Neutrophil (primary cell): ENCODE results near the gene PDE11A.

ENCODE experiments used
- H3K27ac ChIP-seq: fragments of 200-600 bp; sonication (generic); 2 replicates; pipeline ENCODE4 v1.5.1; 2016; ENCODE audit warnings: mild to moderate bottlenecking, moderate library complexity
- H3K27me3 ChIP-seq: fragments of 200-600 bp; sonication (generic); 2 replicates; pipeline ENCODE4 v1.6.0; 2016; ENCODE audit warnings: mild to moderate bottlenecking
- H3K36me3 ChIP-seq: fragments of 200-600 bp; sonication (generic); 2 replicates; pipeline ENCODE4 v1.5.1; 2017
- H3K4me1 ChIP-seq, 2 experiments: fragments of 200-600 bp in 1 of 2; sonication (generic) in 1 of 2; 1 replicate in 1 of 2; 2 replicates in 1 of 2; pipeline versions ENCODE4 v1.5.1 to v1.6.1; 2013 to 2016; ENCODE audit warnings: low read depth in 1 of 2, low read length in 1 of 2, mild to moderate bottlenecking in 1 of 2, moderate library complexity in 1 of 2; ENCODE audit not compliant: control insufficient read depth in 1 of 2, insufficient read depth in 1 of 2
- H3K4me3 ChIP-seq, 2 experiments: fragments of 200-600 bp in 1 of 2; sonication (generic) in 1 of 2; 1 replicate in 1 of 2; 2 replicates in 1 of 2; pipeline ENCODE4 v1.5.1; 2013 to 2016; ENCODE audit warnings: low read depth in 1 of 2, low read length in 1 of 2, mild to moderate bottlenecking in 1 of 2, moderate library complexity in 1 of 2
- H3K9me3 ChIP-seq: fragments of 200-600 bp; sonication (generic); 2 replicates; pipeline ENCODE4 v1.5.1; 2016
- TF ChIP-seq, protein P1 (sequence below): fragments of 200-600 bp; sonication (generic); IDR thresholded peaks from 2 replicates; pipeline ENCODE4 v1.5.1; 2016; ENCODE audit warnings: antibody characterized with exemption

Gene PDE11A

DNA sequence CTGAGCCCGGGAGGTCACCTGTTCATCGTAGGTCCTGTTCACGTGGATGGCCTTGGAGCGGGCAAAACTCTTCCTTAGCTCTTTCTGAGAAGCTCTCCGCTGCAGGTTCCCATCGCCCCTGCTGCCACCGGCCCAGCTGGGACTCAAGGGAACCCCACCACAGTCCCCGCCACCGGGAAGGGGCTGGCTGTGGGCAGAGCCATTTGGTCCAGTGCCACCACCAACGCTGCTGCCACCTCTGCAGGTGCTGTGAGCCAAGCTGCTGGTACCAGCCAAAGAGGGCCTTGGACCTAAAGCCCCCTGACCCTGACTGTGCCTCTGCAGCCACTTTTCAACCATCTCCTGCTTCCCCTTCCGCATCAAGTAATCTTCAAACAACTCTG is 586 bp downstream of the PDE11A start:
- no peak overlapping the region for H3K27ac ChIP-seq

DNA sequence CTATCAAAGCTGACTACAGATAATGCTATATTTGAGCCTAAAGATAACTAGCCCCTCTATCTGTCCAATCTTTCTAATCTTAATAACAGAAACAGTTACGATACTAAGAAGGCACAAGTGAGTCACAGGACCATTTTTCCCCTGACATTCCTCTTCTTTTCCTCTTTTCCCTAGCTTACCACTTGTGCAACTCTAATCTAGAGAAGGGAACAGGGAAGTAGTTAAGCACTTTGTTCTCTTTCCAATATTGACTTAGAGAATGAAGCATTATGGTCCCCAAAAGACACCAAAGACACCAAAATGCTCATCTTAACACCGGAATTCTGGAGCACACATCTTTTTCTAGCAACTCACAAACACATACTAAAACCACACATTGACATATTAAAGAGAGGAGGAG is 1.8 kb downstream of the PDE11A start:
- H3K4me3 ChIP-seq = no peak overlapping the region
- TF ChIP-seq, protein P1, sequence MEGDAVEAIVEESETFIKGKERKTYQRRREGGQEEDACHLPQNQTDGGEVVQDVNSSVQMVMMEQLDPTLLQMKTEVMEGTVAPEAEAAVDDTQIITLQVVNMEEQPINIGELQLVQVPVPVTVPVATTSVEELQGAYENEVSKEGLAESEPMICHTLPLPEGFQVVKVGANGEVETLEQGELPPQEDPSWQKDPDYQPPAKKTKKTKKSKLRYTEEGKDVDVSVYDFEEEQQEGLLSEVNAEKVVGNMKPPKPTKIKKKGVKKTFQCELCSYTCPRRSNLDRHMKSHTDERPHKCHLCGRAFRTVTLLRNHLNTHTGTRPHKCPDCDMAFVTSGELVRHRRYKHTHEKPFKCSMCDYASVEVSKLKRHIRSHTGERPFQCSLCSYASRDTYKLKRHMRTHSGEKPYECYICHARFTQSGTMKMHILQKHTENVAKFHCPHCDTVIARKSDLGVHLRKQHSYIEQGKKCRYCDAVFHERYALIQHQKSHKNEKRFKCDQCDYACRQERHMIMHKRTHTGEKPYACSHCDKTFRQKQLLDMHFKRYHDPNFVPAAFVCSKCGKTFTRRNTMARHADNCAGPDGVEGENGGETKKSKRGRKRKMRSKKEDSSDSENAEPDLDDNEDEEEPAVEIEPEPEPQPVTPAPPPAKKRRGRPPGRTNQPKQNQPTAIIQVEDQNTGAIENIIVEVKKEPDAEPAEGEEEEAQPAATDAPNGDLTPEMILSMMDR = no peak

More for the DNA sequence above, 586 bp downstream of the PDE11A start:
- H3K27me3 ChIP-seq = peaks cover 61% of the 10 kb centered on the region
- TF ChIP-seq, protein P1 = no peak
- no peaks in the 10 kb centered on the region for H3K36me3 ChIP-seq
- no peaks in the 10 kb centered on the region for H3K9me3 ChIP-seq
- H3K4me3 ChIP-seq = no peak overlapping the region
- H3K4me1 ChIP-seq = peaks cover 0 to 7% of the 10 kb centered on the region in 2 experiments

DNA sequence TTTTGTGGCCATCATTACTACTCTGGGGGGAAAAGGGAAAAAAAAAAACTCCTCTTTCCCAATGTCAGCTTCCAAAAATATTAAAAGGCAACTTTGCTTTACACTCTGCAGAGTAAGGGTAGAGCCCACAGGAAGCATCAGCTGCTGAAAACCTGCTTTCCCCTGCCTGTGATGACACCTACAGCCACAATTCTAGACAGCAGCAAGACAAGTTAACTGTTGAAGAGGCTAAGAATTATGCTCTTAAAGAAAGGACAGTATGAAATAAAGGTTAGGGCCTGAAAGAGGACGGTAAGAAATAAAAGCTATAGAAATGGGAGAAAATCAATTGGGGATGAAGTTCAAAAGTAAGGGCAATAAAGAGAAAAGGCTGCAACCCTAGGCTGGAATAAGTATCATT is 3.0 kb downstream of the PDE11A start:
- no peaks in the 10 kb centered on the region for H3K36me3 ChIP-seq
- TF ChIP-seq, protein P1 = no peak
- H3K27me3 ChIP-seq = peaks cover 53% of the 10 kb centered on the region
- H3K27ac ChIP-seq = no peak overlapping the region
- peaks cover 0 to 7% of the 10 kb centered on the region in 2 experiments for H3K4me1 ChIP-seq
- no peaks in the 10 kb centered on the region for H3K9me3 ChIP-seq
- no peak overlapping the region for H3K4me3 ChIP-seq

More for the DNA sequence above, 1.8 kb downstream of the PDE11A start:
- Histone ChIP-seq H3K36me3 (no peaks in the 10 kb centered on the region), H3K27me3 (peaks cover 61% of the 10 kb centered on the region), H3K9me3 (no peaks in the 10 kb centered on the region), H3K4me1 (peaks cover 0 to 7% of the 10 kb centered on the region in 2 experiments), H3K27ac (no peak overlapping the region)

DNA sequence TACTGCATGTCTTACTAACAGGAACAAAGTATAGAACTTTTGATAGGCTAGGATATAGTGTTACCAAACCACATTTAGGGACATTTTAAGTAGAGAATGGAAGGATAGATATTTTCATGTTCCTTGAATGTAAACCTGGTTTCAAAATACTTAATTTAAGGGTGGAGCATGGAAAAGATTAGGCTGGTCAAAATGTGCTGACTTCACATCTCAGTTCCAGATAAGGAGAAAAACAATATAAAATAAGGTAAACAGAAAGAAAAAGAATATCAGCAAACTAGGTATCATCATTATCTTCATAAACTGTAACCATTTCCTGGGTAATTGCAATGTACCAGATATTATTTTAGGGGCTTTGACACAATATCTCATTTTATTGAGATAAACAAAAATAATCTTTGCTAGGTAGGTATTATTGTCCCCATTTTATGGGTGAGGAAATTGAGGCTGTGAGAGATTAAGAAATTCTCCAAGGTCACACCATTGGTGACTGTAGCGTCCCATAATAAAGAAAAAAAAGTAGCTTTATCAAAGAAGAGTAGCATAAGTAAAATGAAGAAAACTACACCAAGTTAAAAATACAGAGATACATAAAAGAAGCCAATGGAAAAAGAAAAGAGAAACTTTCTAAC is 3.6 kb downstream of the PDE11A start:
- H3K4me3 ChIP-seq = no peak overlapping the region
- H3K27ac ChIP-seq = no peak overlapping the region
- no peaks in the 10 kb centered on the region for H3K9me3 ChIP-seq
- H3K4me1 ChIP-seq = peaks cover 0 to 7% of the 10 kb centered on the region in 2 experiments
- no peaks in the 10 kb centered on the region for H3K36me3 ChIP-seq
- H3K27me3 ChIP-seq = peaks cover 47% of the 10 kb centered on the region
- TF ChIP-seq, protein P1 = no peak

DNA sequence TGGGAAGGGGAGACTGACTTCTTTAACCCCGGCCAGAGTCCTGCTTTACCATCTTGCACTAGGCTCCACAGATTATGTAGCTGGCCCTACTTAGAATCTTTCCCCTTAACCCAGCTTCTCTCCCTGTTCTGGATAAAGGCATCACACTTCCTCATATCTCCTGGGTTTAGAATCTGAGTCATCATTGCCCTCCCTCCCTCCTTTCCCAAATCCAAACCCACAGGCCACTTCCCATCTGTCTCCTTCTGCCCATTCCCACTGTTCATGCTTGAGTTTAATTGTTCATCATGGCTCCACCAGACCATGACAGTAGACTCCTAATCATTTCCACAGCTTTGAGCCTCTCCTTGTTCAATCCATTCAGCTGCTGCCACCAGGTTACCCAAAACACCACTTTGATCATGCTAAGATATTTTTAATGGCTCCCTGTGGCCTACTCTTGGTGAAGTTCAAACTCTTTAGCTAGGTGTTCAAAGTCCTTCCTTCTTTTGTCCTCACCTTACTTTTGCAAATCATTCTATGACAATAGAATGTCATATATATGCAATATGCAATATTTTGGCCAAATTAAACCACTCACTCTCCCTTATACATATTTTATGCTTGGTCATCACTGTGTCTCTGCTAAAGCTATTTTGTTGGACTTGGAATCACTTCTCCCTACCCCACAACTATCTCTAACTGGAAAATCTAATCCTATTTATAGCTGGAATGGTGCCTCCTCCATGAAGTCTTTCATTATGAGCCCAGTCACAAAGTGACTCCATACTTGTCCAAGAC is 5.5 kb downstream of the PDE11A start:
- peaks cover 28% of the 10 kb centered on the region for H3K27me3 ChIP-seq
- no peaks in the 10 kb centered on the region for H3K9me3 ChIP-seq
- H3K4me3 ChIP-seq = no peak overlapping the region
- H3K36me3 ChIP-seq = no peaks in the 10 kb centered on the region
- H3K27ac ChIP-seq = no peak overlapping the region
- H3K4me1 ChIP-seq = no peaks in the 10 kb centered on the region
- TF ChIP-seq, protein P1 = no peak
